Activated naive CD8-positive, alpha-beta T cell treated with anti-CD3 and anti-CD28 coated beads, Interleukin-2, amount 50 U/mL, for 16 hours (primary cell): ENCODE results near the gene VMP1.
"Not testable (repeated sequence)": the region's sequence is repeated elsewhere in the genome, so short reads cannot be mapped to it uniquely, and the experiment has no call there.

ENCODE experiments used
- DNase-seq: peaks from one replicate; pipeline ENCODE4 v3.0.0-alpha.2; 2020; ENCODE audit warnings: low read depth, low spot score

Gene VMP1

GRCh38 chr17:59779521-59779920 lies 72.1 kb downstream of the VMP1 start:
- no peak for DNase-seq

GRCh38 chr17:59780548-59780947 lies 73.1 kb downstream of the VMP1 start:
- not testable (repeated sequence) for DNase-seq

GRCh38 chr17:59783221-59784047 lies 76.0 kb downstream of the VMP1 start:
- no peak for DNase-seq

GRCh38 chr17:59785091-59785799 lies 77.8 kb downstream of the VMP1 start:
- no peak for DNase-seq

- DNase-seq = no peak
Observed at GRCh38 chr17:59786213-59786535, 78.7 kb downstream of the VMP1 start.

- DNase-seq = peak; percentile 45
Observed at GRCh38 chr17:59786536-59787319, 79.3 kb downstream of the VMP1 start.

- not testable (repeated sequence) for DNase-seq
Observed at GRCh38 chr17:59789849-59790248, 82.4 kb downstream of the VMP1 start.

GRCh38 chr17:59790418-59790817 lies 83.0 kb downstream of the VMP1 start:
- DNase-seq = not testable (repeated sequence)

- DNase-seq = no peak
Observed at GRCh38 chr17:59790910-59791309, 83.5 kb downstream of the VMP1 start.

GRCh38 chr17:59791603-59792457 lies 84.4 kb downstream of the VMP1 start:
- no peak for DNase-seq

- DNase-seq = not testable (repeated sequence)
Observed at GRCh38 chr17:59792458-59792823, 85.0 kb downstream of the VMP1 start.

GRCh38 chr17:59793205-59793604 lies 85.8 kb downstream of the VMP1 start:
- DNase-seq = no peak

- DNase-seq = no peak
Observed at GRCh38 chr17:59796138-59796537, 88.7 kb downstream of the VMP1 start.

- no peak for DNase-seq
Observed at GRCh38 chr17:59796785-59797205, 89.3 kb downstream of the VMP1 start.

- DNase-seq = no peak
Observed at GRCh38 chr17:59798111-59798510, 90.7 kb downstream of the VMP1 start.

- DNase-seq = no peak
Observed at GRCh38 chr17:59800530-59800942, 93.1 kb downstream of the VMP1 start.

GRCh38 chr17:59802160-59802559 lies 94.7 kb downstream of the VMP1 start:
- DNase-seq = no peak

GRCh38 chr17:59804901-59805465 lies 97.5 kb downstream of the VMP1 start:
- DNase-seq = no peak

- DNase-seq = not testable (repeated sequence)
Observed at GRCh38 chr17:59806322-59806721, 98.9 kb downstream of the VMP1 start.

- no peak for DNase-seq
Observed at GRCh38 chr17:59807892-59808509, 100.5 kb downstream of the VMP1 start.

GRCh38 chr17:59810894-59811153 lies 103.4 kb downstream of the VMP1 start:
- DNase-seq = no peak
